HepG2 (cell line): ENCODE measurements around the gene MAP2K1.

ENCODE experiments used
- ATF3 ChIP-seq: sonication (generic); formaldehyde crosslinking; IDR thresholded peaks from 2 replicates; pipeline ENCODE4 v1.4.0; 2020; ENCODE audit warnings: missing genetic modification reagents
- CTCF ChIP-seq: sonication (generic); formaldehyde crosslinking; IDR thresholded peaks from 2 replicates; pipeline ENCODE4 v1.5.0; 2020; ENCODE audit warnings: mild to moderate bottlenecking, missing genetic modification reagents, moderate library complexity
- DZIP1 ChIP-seq: sonication (generic); formaldehyde crosslinking; IDR thresholded peaks from 2 replicates; pipeline ENCODE4 v1.5.0; 2020; ENCODE audit warnings: mild to moderate bottlenecking, missing genetic modification reagents
- GTF2F1 ChIP-seq: fragments of 150-350 bp; IDR thresholded peaks from 2 replicates; pipeline ENCODE4 v1.6.1; 2014; ENCODE audit warnings: low read length
- HNRNPUL1 ChIP-seq: fragments of 200-400 bp; formaldehyde crosslinking; IDR thresholded peaks from 2 replicates; pipeline ENCODE4 v1.6.1; 2017; ENCODE audit warnings: low read depth, mild to moderate bottlenecking, low read length, moderate library complexity
- IKZF4 ChIP-seq: sonication (generic); formaldehyde crosslinking; IDR thresholded peaks from 2 replicates; pipeline ENCODE4 v1.5.1; 2020; ENCODE audit warnings: borderline replicate concordance, mild to moderate bottlenecking, low read depth, missing genetic modification reagents; ENCODE audit errors: not compliant biosample characterization
- RBAK ChIP-seq: sonication (generic); formaldehyde crosslinking; IDR thresholded peaks from 2 replicates; pipeline ENCODE4 v1.5.1; 2020; ENCODE audit warnings: mild to moderate bottlenecking, missing genetic modification reagents
- SUZ12 ChIP-seq: fragments of 150-350 bp; IDR thresholded peaks from 2 replicates; pipeline ENCODE4 v1.6.1; 2014; ENCODE audit warnings: low read depth, low read length
- TAF15 ChIP-seq: fragments of 200-400 bp; formaldehyde crosslinking; IDR thresholded peaks from one replicate; pipeline ENCODE4 v1.6.1; 2018; ENCODE audit warnings: mild to moderate bottlenecking, low read depth, low read length; ENCODE audit not compliant: poor library complexity, severe bottlenecking
- TCF7 ChIP-seq: sonication (generic); IDR thresholded peaks from 2 replicates; pipeline ENCODE4 v1.6.1; 2016; ENCODE audit warnings: antibody characterized with exemption, low read depth
- YY1 ChIP-seq: IDR thresholded peaks from 2 replicates; pipeline ENCODE4 v1.6.1; 2011; ENCODE audit warnings: low read length, low read depth, moderate library complexity, mild to moderate bottlenecking; ENCODE audit not compliant: insufficient read depth, insufficient replicate concordance
- ZBTB4 ChIP-seq: sonication (generic); formaldehyde crosslinking; IDR thresholded peaks from 2 replicates; pipeline ENCODE4 v1.4.0; 2020; ENCODE audit warnings: missing genetic modification reagents, mild to moderate bottlenecking, borderline replicate concordance

- TF ChIP-seq YY1 (no peak), TAF15 (no peak), CTCF (no peak), ATF3 (no peak), DZIP1 (CRISPR knock-in tag) (no peak), RBAK (CRISPR knock-in tag) (no peak), SUZ12 (no peak), TCF7 (no peak), HNRNPUL1 (no peak), ZBTB4 (CRISPR knock-in tag) (no peak), GTF2F1 (no peak), IKZF4 (CRISPR knock-in tag) (no peak)
Measured at GRCh38 chr15:66430627-66431255, 44.0 kb downstream of the MAP2K1 start.
